ENCODE measurements around the gene ACOT13.
"Not testable (repeated sequence)": the region's sequence is repeated elsewhere in the genome, so short reads cannot be mapped to it uniquely, and the experiment has no call there.

The ACOT13 gene

DNA sequence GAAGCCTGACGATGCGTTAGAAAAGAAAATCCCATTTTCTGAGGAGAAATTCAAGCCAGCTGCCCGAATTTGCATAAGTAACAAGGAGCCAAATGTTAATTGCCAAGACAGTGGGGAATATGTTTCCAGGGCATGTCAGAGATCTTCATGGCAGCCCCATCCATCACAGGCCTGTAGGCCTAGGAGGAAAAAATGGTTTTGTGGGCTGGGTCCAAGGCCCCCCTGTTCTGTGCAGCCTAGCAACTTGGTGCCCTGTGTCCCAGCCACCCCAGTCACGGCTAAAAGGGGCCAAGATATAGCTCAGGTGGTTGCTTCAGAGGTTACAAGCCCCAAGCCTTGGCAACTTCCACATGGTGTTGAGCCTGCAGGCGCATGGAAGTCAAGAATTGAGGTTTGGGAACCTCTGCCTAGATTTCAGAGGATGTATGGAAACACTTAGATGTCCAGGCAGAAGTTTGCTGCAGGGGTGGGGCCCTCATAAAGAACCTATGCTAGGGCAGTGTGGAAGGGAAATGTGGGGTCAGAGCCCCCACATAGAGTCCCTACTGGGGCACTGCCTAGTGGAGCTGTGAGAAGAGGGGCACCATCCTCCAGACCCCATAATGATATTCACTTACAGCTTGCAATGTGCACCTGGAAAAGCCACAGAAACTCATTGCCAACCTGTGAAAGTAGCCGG, 64.7 kb downstream of the ACOT13 start:
- DNase-seq: not testable (repeated sequence)

GRCh38 chr6:24734166-24734565, 67.3 kb downstream of the ACOT13 start:
- DNase-seq: no peak

DNA sequence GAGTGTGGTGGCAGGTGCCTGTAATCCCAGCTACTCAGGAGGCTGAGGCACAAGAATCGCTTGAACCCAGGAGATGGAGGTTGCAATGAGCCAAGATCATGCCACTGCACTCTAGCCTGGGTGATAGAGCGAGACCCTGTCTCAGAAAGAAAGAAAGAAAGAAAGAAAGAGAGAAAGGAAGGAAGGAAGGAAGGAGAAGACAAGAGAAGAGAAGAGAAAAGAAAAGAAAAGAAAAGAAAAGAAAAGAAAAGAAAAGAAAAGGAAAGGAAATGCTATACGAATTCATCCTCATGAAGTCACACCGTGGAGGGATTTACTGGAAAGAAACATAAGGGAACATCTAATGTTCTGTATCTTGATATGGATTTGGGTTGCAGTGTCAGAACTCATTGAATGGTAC, 67.8 kb downstream of the ACOT13 start:
- DNase-seq: not testable (repeated sequence)

- no peak for DNase-seq
Measured at GRCh38 chr6:24738741-24739140, 71.9 kb downstream of the ACOT13 start.

- DNase-seq: no peak
Measured at GRCh38 chr6:24740861-24741260, 74.0 kb downstream of the ACOT13 start.

DNA sequence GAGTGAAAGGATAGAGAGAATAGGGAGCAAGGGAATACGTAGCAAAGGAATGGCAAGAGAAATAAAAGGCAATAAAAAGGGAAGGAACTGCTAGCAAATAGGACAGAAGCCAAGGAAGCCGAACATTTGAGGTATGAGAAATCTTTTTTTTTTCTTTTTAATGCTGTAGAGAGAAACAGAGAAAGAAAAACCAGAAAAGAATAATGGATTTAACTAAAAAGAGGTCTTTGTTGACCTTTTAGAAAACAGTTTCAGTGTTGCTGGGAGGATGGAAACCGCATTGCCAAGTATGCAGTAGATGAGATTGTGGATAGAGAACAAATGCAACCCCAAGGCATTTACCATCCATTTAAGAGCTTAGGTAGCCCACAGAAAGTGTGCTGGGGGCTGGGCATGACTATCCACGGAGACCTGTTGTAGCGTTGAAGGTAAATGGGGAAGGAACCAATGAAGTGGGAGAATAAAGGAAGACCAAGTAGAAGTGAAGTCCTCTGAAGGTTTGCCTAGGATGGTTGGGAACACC, 75.4 kb downstream of the ACOT13 start:
- no peak for DNase-seq

- DNase-seq: no peak
Measured at GRCh38 chr6:24743265-24743943, 76.5 kb downstream of the ACOT13 start.

DNA sequence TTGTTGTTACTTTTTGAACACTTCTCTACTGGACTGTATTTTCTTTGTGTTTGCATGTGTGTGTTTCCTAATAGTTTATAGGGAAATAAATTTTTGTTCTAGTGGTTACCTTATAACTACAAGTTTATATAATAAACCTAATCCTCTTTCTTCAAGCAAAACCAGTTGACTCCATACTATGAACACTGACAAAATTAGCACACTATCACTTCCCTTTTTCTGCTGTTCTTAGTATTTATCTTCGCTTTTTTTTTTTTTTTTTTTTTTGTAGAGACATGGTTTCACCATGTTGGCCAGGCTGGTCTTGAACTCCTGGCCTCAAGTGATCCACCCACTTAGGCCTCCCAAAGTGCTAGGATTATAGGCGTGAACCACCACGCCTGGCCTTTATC, 77.1 kb downstream of the ACOT13 start:
- no peak for DNase-seq

- DNase-seq: no peak
Measured at GRCh38 chr6:24744911-24745310, 78.0 kb downstream of the ACOT13 start.

GRCh38 chr6:24749297-24749696, 82.4 kb downstream of the ACOT13 start:
- no peak for DNase-seq

- not testable (repeated sequence) for DNase-seq
Measured at GRCh38 chr6:24750878-24751277, 84.0 kb downstream of the ACOT13 start.

DNA sequence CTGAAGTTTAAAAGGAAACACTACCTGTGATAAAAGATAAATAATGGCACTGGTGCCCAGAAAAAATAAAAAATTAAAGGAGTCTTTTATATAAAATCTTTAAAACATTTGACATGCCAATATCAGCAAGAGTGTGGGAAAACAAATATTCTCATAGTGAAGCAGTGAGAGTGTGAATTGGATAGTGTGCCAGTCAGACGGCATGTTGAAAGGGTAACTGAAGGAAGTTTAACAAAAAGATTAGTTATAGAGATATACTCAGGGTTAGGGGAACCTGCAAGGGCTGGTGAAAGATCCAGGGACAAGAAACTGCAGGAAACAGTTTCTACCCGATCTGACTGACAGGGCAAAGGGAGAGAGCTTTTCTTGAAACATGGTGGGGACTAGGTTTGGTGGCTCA, 85.6 kb downstream of the ACOT13 start:
- DNase-seq: no peak

- DNase-seq: no peak
Measured at GRCh38 chr6:24752917-24753492, 86.1 kb downstream of the ACOT13 start.

GRCh38 chr6:24753545-24753944, 86.7 kb downstream of the ACOT13 start:
- DNase-seq: no peak

GRCh38 chr6:24754378-24754777, 87.5 kb downstream of the ACOT13 start:
- DNase-seq: not testable (repeated sequence)
